Neural cell (in vitro differentiated cells): Measurements from ENCODE around the gene RHBDF2. TPM values are rescaled to one million over a fixed set of nuclear protein-coding genes. Genes with fewer than 3 reads are reported as not detected.
A peak's percentile ranks its signal among the peaks of the same experiment; 100 is the strongest.

ENCODE experiments used
- H2AFZ ChIP-seq: fragments of 200-600, 300-800 bp; sonication (generic), shearing (Covaris generic); 2 replicates; pipeline ENCODE4 v1.6.0; 2014; ENCODE audit warnings: low read depth, mild to moderate bottlenecking, antibody characterized with exemption, low read length, moderate library complexity
- H3F3A ChIP-seq: fragments of 200-600 bp; shearing (Covaris generic); 2 replicates; pipeline ENCODE4 v1.6.1; 2016; ENCODE audit warnings: mild to moderate bottlenecking, moderate library complexity, mixed read lengths, antibody characterized with exemption, low read length; ENCODE audit not compliant: insufficient read depth, poor library complexity, severe bottlenecking
- H3K27ac ChIP-seq: fragments of 200-600, 300-800 bp; sonication (generic), shearing (Covaris generic); 2 replicates; pipeline ENCODE4 v1.5.1; 2014; ENCODE audit warnings: mild to moderate bottlenecking, low read length, moderate library complexity
- H3K27me3 ChIP-seq: fragments of 300-800, 200-600 bp; sonication (generic), shearing (Covaris generic); 2 replicates; pipeline ENCODE4 v1.6.0; 2014; ENCODE audit warnings: mild to moderate bottlenecking, low read depth, low read length, moderate library complexity; ENCODE audit not compliant: insufficient read depth
- H3K36me3 ChIP-seq: fragments of 300-800, 200-600 bp; sonication (generic), shearing (Covaris generic); 2 replicates; pipeline ENCODE4 v1.5.1; 2014; ENCODE audit warnings: mild to moderate bottlenecking, antibody characterized with exemption, low read length, moderate library complexity; ENCODE audit not compliant: insufficient read depth
- H3K4me2 ChIP-seq: fragments of 300-800, 200-600 bp; sonication (generic), shearing (Covaris generic); 2 replicates; pipeline ENCODE4 v1.6.0; 2014; ENCODE audit warnings: mild to moderate bottlenecking, low read length
- H3K4me3 ChIP-seq: fragments of 300-800, 200-600 bp; sonication (generic), shearing (Covaris generic); 2 replicates; pipeline ENCODE4 v1.5.1; 2014; ENCODE audit warnings: mild to moderate bottlenecking, low read length, moderate library complexity
- H3K79me2 ChIP-seq: fragments of 200-600 bp; shearing (Covaris generic); replicated peaks from 2 replicates; pipeline ENCODE4 v1.6.0; 2014; ENCODE audit warnings: mild to moderate bottlenecking, low read length, moderate library complexity; ENCODE audit not compliant: insufficient read depth
- H3K9ac ChIP-seq: fragments of 300-800, 200-600 bp; sonication (generic), shearing (Covaris generic); 2 replicates; pipeline ENCODE4 v1.6.1; 2016; ENCODE audit warnings: mild to moderate bottlenecking, low read length, mixed read lengths
- H3K9me2 ChIP-seq: fragments of 200-600 bp; shearing (Covaris generic); 2 replicates; pipeline ENCODE4 v1.6.1; 2016; ENCODE audit warnings: mild to moderate bottlenecking, low read length, mixed read lengths; ENCODE audit not compliant: insufficient read depth
- H3K9me3 ChIP-seq: fragments of 200-600, 300-800 bp; sonication (generic), shearing (Covaris generic); 2 replicates; pipeline ENCODE4 v1.6.1; 2016; ENCODE audit warnings: mild to moderate bottlenecking, mixed run types, low read length, moderate library complexity, mixed read lengths
- H4K20me1 ChIP-seq: fragments of 200-600 bp; shearing (Covaris generic); 2 replicates; pipeline ENCODE4 v1.6.1; 2016; ENCODE audit warnings: mild to moderate bottlenecking, mixed run types; ENCODE audit not compliant: insufficient read depth
- EP300 ChIP-seq: fragments of 450-650 bp; conservative IDR thresholded peaks from 2 replicates; pipeline ENCODE4 v1.6.1; 2014; ENCODE audit warnings: antibody characterized with exemption, mild to moderate bottlenecking, moderate library complexity; ENCODE audit not compliant: poor library complexity, severe bottlenecking
- EZH2 ChIP-seq: fragments of 200-600, 300-800 bp; shearing (Covaris generic), sonication (generic); IDR thresholded peaks from 2 replicates; pipeline ENCODE4 v1.6.1; 2014; ENCODE audit warnings: antibody characterized with exemption, low read length, borderline replicate concordance, mild to moderate bottlenecking; ENCODE audit not compliant: insufficient read depth, poor library complexity, severe bottlenecking
- MXI1 ChIP-seq: fragments of 450-650 bp; conservative IDR thresholded peaks from 2 replicates; pipeline ENCODE4 v1.6.1; 2014; ENCODE audit warnings: antibody characterized with exemption, mild to moderate bottlenecking; ENCODE audit not compliant: poor library complexity, severe bottlenecking
- POLR2AphosphoS5 ChIP-seq: IDR thresholded peaks from 2 replicates; pipeline ENCODE4 v1.6.1; 2012
- RAD21 ChIP-seq: fragments of 450-650 bp; conservative IDR thresholded peaks from 2 replicates; pipeline ENCODE4 v1.6.1; 2014; ENCODE audit warnings: antibody characterized with exemption, mild to moderate bottlenecking, moderate library complexity
- SMC3 ChIP-seq: fragments of 450-650 bp; conservative IDR thresholded peaks from 2 replicates; pipeline ENCODE4 v1.6.1; 2014; ENCODE audit warnings: antibody characterized with exemption, mild to moderate bottlenecking, moderate library complexity; ENCODE audit not compliant: poor library complexity
- polyA plus RNA-seq: library from polyadenylated mRNA; depleted of rRNA; stranded (reverse); fragments of >200 nt; gene quantifications from 2 replicates; pipeline ENCODE4 v1.2.3, GENCODE V29; 2014
- TF ChIP-seq, protein P1 (sequence below): fragments of 450-650 bp; IDR thresholded peaks from 2 replicates; pipeline ENCODE4 v1.5.1; 2014; ENCODE audit warnings: antibody characterized with exemption, mild to moderate bottlenecking, moderate library complexity; ENCODE audit not compliant: poor library complexity, severe bottlenecking
- TF ChIP-seq, protein P2 (sequence below): IDR thresholded peaks from 2 replicates; pipeline ENCODE4 v1.6.1; 2012; ENCODE audit warnings: borderline replicate concordance

The RHBDF2 gene
- polyA plus RNA-seq, 1 donor from 2014 or later = not detected

DNA sequence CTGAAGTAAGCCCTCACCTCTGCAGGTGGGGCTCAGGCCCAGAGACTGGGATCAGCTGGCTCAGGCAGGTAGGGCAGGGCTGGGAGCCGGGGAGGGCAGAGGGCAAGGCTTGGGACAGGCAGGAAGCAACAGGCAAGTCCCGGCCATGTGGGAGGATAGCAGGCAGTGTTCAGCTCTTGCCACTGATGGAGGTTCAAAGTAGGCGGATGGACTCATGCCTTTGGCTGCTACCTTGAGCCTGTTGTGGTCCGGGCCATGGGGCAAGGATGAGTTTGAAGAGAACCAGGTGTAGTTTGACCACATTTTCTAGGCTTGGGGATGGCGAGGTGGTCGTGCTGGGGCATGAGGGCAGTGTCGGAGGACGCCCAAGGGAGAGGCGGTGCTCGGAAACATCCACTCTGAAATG is 41.3 kb upstream of the RHBDF2 start:
- peak overlapping the region; percentile 52 for H3K4me2 ChIP-seq
- H4K20me1 ChIP-seq = no peaks in the 10 kb centered on the region
- H3K9me2 ChIP-seq = no peaks in the 10 kb centered on the region
- H3K27me3 ChIP-seq = peaks cover 17% of the 10 kb centered on the region
- H3K79me2 ChIP-seq = no peaks in the 10 kb centered on the region
- peak overlapping the region; percentile 75 for H3K9ac ChIP-seq
- H3K9me3 ChIP-seq = no peaks in the 10 kb centered on the region
- no peak overlapping the region for H2AFZ ChIP-seq
- TF ChIP-seq RAD21 = no peak
- TF ChIP-seq, protein P1, sequence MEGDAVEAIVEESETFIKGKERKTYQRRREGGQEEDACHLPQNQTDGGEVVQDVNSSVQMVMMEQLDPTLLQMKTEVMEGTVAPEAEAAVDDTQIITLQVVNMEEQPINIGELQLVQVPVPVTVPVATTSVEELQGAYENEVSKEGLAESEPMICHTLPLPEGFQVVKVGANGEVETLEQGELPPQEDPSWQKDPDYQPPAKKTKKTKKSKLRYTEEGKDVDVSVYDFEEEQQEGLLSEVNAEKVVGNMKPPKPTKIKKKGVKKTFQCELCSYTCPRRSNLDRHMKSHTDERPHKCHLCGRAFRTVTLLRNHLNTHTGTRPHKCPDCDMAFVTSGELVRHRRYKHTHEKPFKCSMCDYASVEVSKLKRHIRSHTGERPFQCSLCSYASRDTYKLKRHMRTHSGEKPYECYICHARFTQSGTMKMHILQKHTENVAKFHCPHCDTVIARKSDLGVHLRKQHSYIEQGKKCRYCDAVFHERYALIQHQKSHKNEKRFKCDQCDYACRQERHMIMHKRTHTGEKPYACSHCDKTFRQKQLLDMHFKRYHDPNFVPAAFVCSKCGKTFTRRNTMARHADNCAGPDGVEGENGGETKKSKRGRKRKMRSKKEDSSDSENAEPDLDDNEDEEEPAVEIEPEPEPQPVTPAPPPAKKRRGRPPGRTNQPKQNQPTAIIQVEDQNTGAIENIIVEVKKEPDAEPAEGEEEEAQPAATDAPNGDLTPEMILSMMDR = no peak
- no peak for TF ChIP-seq POLR2AphosphoS5
- no peak for TF ChIP-seq EP300
- TF ChIP-seq, protein P2, sequence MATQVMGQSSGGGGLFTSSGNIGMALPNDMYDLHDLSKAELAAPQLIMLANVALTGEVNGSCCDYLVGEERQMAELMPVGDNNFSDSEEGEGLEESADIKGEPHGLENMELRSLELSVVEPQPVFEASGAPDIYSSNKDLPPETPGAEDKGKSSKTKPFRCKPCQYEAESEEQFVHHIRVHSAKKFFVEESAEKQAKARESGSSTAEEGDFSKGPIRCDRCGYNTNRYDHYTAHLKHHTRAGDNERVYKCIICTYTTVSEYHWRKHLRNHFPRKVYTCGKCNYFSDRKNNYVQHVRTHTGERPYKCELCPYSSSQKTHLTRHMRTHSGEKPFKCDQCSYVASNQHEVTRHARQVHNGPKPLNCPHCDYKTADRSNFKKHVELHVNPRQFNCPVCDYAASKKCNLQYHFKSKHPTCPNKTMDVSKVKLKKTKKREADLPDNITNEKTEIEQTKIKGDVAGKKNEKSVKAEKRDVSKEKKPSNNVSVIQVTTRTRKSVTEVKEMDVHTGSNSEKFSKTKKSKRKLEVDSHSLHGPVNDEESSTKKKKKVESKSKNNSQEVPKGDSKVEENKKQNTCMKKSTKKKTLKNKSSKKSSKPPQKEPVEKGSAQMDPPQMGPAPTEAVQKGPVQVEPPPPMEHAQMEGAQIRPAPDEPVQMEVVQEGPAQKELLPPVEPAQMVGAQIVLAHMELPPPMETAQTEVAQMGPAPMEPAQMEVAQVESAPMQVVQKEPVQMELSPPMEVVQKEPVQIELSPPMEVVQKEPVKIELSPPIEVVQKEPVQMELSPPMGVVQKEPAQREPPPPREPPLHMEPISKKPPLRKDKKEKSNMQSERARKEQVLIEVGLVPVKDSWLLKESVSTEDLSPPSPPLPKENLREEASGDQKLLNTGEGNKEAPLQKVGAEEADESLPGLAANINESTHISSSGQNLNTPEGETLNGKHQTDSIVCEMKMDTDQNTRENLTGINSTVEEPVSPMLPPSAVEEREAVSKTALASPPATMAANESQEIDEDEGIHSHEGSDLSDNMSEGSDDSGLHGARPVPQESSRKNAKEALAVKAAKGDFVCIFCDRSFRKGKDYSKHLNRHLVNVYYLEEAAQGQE = no peak
- H3K4me3 ChIP-seq = no peak overlapping the region
- no peaks in the 10 kb centered on the region for H3F3A ChIP-seq
- peak overlapping the region; percentile 96 for H3K27ac ChIP-seq
- no peaks in the 10 kb centered on the region for H3K36me3 ChIP-seq

DNA sequence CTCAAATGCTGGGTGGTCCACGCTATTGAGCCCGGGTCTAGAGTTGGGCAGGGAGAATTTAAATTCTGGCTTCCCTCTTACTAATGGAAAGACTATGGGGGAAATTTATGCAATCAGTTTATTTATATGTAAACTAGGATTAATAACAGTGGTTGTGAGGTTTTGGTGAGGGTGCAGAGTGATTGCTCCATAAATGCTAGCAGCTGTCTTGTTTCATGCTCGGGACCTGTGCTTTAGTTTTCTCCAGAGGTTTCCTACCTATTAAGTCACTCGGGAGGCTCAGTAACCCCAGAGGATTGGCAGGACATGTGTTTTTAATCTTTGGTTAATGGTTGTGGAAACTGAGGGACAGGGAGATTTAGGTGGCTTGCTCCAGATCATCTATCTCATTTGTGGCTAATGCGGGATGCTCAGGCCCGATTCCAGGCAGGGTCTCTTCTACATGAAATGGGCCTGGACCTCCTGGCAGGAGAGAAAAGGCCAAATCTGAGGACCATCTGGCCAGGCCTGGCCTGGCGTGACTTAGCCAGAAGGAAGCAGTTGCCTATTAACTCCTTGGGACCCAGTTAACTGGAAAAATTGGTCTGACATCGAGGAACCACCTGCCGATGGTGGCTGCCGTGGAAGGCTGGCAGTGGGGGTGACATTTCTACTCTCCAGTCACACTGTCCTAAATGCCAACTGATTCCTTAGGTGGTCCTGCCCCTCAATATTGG is 40.7 kb upstream of the RHBDF2 start:
- Histone ChIP-seq H3K9me3 (no peaks in the 10 kb centered on the region), H3K27me3 (peaks cover 21% of the 10 kb centered on the region), H3K36me3 (no peaks in the 10 kb centered on the region), H3K9ac (peak overlapping the region; percentile 75), H3K9me2 (no peaks in the 10 kb centered on the region), H3K27ac (peak overlapping the region; percentile 96), H2AFZ (no peak overlapping the region), H3K79me2 (no peaks in the 10 kb centered on the region), H4K20me1 (no peaks in the 10 kb centered on the region), H3F3A (no peaks in the 10 kb centered on the region), H3K4me3 (no peak overlapping the region), H3K4me2 (no peak overlapping the region)
- TF ChIP-seq POLR2AphosphoS5 = no peak

DNA sequence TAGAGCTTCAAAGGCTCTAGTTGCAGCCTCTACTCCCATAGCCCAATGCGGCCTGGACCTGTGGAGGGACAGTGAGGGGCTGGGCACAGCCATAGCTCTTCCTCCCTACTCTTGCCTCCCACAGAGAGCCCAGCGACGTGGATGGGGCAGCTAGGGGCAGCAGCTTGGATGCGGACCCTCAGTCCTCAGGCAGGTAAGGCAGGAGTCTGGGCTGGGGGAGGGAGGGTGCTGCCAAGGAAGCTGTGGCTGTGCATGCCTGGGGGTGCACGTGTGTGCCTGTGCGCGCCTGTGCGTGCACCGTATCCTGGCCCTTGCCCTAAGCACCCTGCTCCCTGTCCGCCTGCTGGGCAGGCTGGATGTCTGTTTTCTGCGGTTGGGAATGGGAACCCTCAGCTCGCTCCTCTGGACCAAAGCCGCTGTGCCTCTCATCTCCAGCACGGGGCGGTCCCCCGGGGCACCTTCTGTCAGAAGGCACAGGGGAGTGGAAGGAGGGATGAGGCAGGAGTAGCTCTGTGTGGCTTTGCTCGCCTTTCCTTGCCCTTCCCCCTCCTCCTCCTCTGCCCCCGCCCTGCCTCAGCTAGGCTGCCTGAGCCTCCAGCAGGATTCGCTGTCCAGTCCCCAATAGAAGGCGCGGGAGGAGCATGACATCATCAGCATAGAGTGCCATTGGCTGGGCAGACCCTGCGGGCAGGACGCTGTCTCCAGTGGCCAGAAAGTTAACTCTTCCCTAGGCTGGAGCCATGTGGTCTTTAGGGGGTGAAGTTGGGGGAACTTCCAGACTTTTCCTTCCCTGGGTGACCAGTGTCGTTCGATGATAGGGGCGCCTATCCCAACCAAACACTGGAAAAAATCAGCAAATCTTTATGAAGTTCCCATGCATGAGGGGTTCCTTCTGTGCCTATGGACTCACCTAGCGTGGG is 39.4 kb upstream of the RHBDF2 start:
- Histone ChIP-seq H3K27me3 (peaks cover 34% of the 10 kb centered on the region), H3K4me2 (peak overlapping the region; percentile 59), H2AFZ (no peak overlapping the region), H3K36me3 (no peaks in the 10 kb centered on the region), H4K20me1 (no peaks in the 10 kb centered on the region), H3F3A (no peaks in the 10 kb centered on the region), H3K4me3 (peak overlapping the region; percentile 56), H3K79me2 (no peaks in the 10 kb centered on the region), H3K9me2 (no peaks in the 10 kb centered on the region), H3K9ac (peak overlapping the region; percentile 67), H3K27ac (peak overlapping the region; percentile 68), H3K9me3 (no peaks in the 10 kb centered on the region)
- TF ChIP-seq SMC3 (peak; percentile 49), MXI1 (peak; percentile 74), EZH2 (no peak), RAD21 (no peak)
- TF ChIP-seq, protein P1 = no peak
- TF ChIP-seq, protein P2 = peak; percentile 77
